ENCODE data around the gene GAMT.

- no peak for TF ChIP-seq CTCF (CRISPR knock-in tag; IDR thresholded peaks at IDR 0.05)
- TF ChIP-seq KAT2B (IDR thresholded peaks at IDR 0.05; ENCODE audit: borderline replicate concordance, low read depth, low read length), result no peak
- TF ChIP-seq ETV6 (CRISPR knock-in tag; conservative IDR thresholded peaks at IDR 0.05), result no peak
- TF ChIP-seq MAFF (IDR thresholded peaks at IDR 0.05; ENCODE audit: low read depth, low read length), result no peak
- no peak for TF ChIP-seq ZNF839 (CRISPR knock-in tag; IDR thresholded peaks at IDR 0.05; ENCODE audit: borderline replicate concordance)
- TF ChIP-seq FOXA1 (IDR thresholded peaks at IDR 0.05), result no peak
- no peak for TF ChIP-seq FOXA1 (CRISPR knock-in tag; IDR thresholded peaks at IDR 0.05)
These were observed 50.5 kb downstream of the GAMT start for GRCh38 chr19:1350867-1351266.

All from HepG2 (cell line).